MCF 10A (cell line): ENCODE measurements around the gene FOXG1. TPM values are rescaled to one million over a fixed set of nuclear protein-coding genes. Genes with fewer than 3 reads are reported as not detected.

ENCODE experiments used
- Bru-seq: library from RNA; stranded (reverse); fragments of 400-500 nt; gene quantifications from one replicate; lab custom pipeline; 2021; lab: Mats Ljungman, UMichigan
- BruChase-seq, 2 experiments: library from RNA; stranded (reverse); fragments of 400-500 nt; gene quantifications; one replicate each; lab custom pipeline; 2021; lab: Mats Ljungman, UMichigan
- BruUV-seq: library from RNA; stranded (reverse); fragments of 400-500 nt; replicated peaks from 2 replicates; lab custom pipeline; 2021; lab: Mats Ljungman, UMichigan
- CTCF ChIA-PET: fragments of 300-600 bp; sonication (Branson Sonifier 250); formaldehyde crosslinking; extraction: SDS; loops from one replicate; lab custom pipeline; 2021; ENCODE audit warnings: antibody characterized with exemption, inconsistent platforms; lab: Yijun Ruan, JAX
- POLR2A ChIA-PET: fragments of 300-600, 350-650 bp; sonication (Branson Sonifier 250); formaldehyde crosslinking; extraction: SDS; loops from one replicate; lab custom pipeline; 2020; ENCODE audit warnings: antibody characterized with exemption, inconsistent platforms; lab: Yijun Ruan, JAX
- DNase-seq: peaks from one replicate; pipeline ENCODE4 v3.0.0-alpha.2; 2018; ENCODE audit not compliant: unreplicated experiment
- H3K27ac Mint-ChIP-seq: one replicate; pipeline ENCODE4 v1.8.0; 2022; ENCODE audit warnings: mild to moderate bottlenecking, low read depth, mixed read lengths; ENCODE audit not compliant: unreplicated experiment
- H3K27me3 Mint-ChIP-seq: one replicate; pipeline ENCODE4 v1.8.0; 2022; ENCODE audit warnings: mixed read lengths; ENCODE audit not compliant: insufficient read depth, unreplicated experiment
- H3K36me3 Mint-ChIP-seq: one replicate; pipeline ENCODE4 v1.8.0; 2022; ENCODE audit warnings: mild to moderate bottlenecking, moderate library complexity, mixed read lengths; ENCODE audit not compliant: insufficient read depth, unreplicated experiment
- H3K4me1 Mint-ChIP-seq: one replicate; pipeline ENCODE4 v1.8.0; 2022; ENCODE audit warnings: mixed read lengths; ENCODE audit not compliant: insufficient read depth, unreplicated experiment
- H3K4me3 Mint-ChIP-seq: one replicate; pipeline ENCODE4 v1.8.0; 2022; ENCODE audit warnings: mild to moderate bottlenecking, moderate library complexity, mixed read lengths; ENCODE audit not compliant: unreplicated experiment
- H3K9me3 Mint-ChIP-seq: one replicate; pipeline ENCODE4 v1.8.0; 2022; ENCODE audit warnings: mixed read lengths; ENCODE audit not compliant: unreplicated experiment
- intact Hi-C: fragments of 100-400 bp; cut with micrococcal nuclease; formaldehyde crosslinking; loops from 2 replicates; pipeline ENCODE4 v1.14.1; 2022
- long read RNA-seq: library from polyadenylated mRNA; stranded (forward); transcript quantifications from one replicate; pipeline ENCODE4 v2.0.0, GENCODE V29; 2022
- total RNA-seq: library from RNA; stranded (reverse); gene quantifications from 2 replicates; pipeline ENCODE4 v1.2.3, GENCODE V29; 2022
- TF ChIP-seq, protein P1 (sequence below): fragments of 200-600 bp; IDR thresholded peaks from one replicate; pipeline ENCODE4 v1.8.0; 2022; ENCODE audit warnings: antibody characterized with exemption, mild to moderate bottlenecking; ENCODE audit not compliant: unreplicated experiment

FOXG1 gene
- total RNA-seq (not detected in 2 replicates), Bru-seq, nascent RNA (not detected), BruChase-seq, experiment 1, labeled RNA remaining after a 6-hour chase (not detected), BruChase-seq, experiment 2, labeled RNA remaining after a 2-hour chase (not detected)
- long read RNA-seq = 0 reads

DNA sequence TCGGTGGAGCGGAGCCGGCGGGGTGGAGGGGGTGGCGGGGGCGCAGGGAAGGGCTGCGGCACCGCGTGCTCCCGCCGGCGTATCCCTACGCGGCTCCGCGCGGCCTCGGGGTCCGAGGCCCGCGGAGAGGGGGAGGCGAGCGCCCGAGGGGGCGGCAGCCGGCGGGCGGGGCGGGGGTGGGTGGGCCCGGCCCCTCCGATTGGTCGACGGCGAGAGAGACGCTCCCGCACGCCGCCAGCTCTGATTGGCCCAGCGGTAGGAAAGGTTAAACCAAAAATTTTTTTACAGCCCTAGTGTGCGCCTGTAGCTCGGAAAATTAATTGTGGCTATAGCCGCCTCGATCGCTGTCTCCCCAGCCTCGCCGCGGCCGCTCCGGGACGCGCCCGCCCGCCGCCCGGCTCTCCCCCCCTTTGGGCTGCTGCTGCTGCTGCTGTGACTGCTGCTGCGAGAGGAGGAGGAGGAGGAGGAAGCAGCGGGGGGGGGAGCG is at the start of gene FOXG1:
TSS of gene FOXG1 (plus strand) at position 319 of the 487 bp plus-strand sequence. CDS start 493 bp downstream, outside the sequence.
- no peak for DNase-seq
- intact Hi-C loops = no loop called here
- no peaks in the 10 kb centered on the region for H3K4me1 Mint-ChIP-seq
- no TSS peak for BruUV-seq
- peaks cover 83% of the 10 kb centered on the region for H3K27me3 Mint-ChIP-seq
- peaks cover 13% of the 10 kb centered on the region for H3K36me3 Mint-ChIP-seq
- TF ChIP-seq, protein P1, sequence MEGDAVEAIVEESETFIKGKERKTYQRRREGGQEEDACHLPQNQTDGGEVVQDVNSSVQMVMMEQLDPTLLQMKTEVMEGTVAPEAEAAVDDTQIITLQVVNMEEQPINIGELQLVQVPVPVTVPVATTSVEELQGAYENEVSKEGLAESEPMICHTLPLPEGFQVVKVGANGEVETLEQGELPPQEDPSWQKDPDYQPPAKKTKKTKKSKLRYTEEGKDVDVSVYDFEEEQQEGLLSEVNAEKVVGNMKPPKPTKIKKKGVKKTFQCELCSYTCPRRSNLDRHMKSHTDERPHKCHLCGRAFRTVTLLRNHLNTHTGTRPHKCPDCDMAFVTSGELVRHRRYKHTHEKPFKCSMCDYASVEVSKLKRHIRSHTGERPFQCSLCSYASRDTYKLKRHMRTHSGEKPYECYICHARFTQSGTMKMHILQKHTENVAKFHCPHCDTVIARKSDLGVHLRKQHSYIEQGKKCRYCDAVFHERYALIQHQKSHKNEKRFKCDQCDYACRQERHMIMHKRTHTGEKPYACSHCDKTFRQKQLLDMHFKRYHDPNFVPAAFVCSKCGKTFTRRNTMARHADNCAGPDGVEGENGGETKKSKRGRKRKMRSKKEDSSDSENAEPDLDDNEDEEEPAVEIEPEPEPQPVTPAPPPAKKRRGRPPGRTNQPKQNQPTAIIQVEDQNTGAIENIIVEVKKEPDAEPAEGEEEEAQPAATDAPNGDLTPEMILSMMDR = no peak
- no peak within 1 kb of the TSS for H3K4me3 Mint-ChIP-seq
- H3K27ac Mint-ChIP-seq = no peak within 1 kb of the TSS
- POLR2A ChIA-PET = no interaction called here
- CTCF ChIA-PET = interaction anchor here (0.6 to 5.8 kb wide), 2 partner anchors 12 to 704 kb away, joined by 4 to 35 read pairs; no protein-coding TSS in a partner anchor
- peaks cover 5% of the 10 kb centered on the region for H3K9me3 Mint-ChIP-seq

DNA sequence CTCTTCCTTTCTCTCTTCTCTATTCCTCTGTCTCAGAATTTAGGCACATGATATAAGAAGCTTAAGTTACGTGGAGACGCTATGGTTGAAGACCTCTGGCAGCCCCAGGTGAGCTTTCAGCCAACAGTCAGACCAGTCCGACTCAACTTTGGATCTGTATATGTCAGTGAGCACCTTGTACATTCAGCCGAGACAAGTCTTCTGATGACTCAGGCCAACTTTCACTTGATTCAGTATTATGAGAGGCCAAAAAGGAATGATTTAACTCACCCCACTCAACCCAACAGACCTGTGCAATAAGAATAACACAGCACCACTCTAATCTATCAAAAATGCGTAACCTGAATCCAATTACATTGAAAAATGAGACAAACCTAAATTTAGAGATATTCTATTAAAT is 47.5 kb upstream of the FOXG1 start:
- H3K4me3 Mint-ChIP-seq = no peak overlapping the region
- H3K27me3 Mint-ChIP-seq = no peaks in the 10 kb centered on the region
- peaks cover 8% of the 10 kb centered on the region for H3K9me3 Mint-ChIP-seq
- ChIA-PET POLR2A (no interaction called here), CTCF (interaction anchor here (0.6 to 1.0 kb wide), 2 partner anchors 14 to 17 kb away, joined by 3 read pairs; no protein-coding TSS in a partner anchor)
- no peaks in the 10 kb centered on the region for H3K36me3 Mint-ChIP-seq
- DNase-seq = no peak
- H3K27ac Mint-ChIP-seq = no peak overlapping the region
- TF ChIP-seq, protein P1 = no peak
- no peaks in the 10 kb centered on the region for H3K4me1 Mint-ChIP-seq
- no TSS peak for BruUV-seq
- intact Hi-C loops = no loop called here

DNA sequence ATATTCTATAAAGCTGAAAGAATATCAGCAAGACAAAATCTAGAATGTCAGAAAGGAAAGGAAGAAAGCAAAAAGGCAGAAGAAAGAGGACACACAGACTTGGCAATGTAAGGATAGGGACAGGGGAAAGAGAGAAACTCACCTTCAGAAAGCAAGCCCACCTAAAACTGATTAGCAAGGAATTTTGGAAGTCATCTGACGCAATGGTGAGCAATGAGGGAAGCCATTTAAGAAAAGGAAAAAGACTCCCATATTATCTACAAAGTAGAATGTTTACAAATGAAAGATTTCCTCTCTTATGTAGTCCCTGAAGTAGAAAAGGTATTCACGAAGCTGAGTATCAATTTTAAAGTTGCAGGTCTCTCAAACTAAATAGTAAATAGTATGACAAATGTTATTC is 35.2 kb upstream of the FOXG1 start:
- H3K9me3 Mint-ChIP-seq = no peaks in the 10 kb centered on the region
- no peak overlapping the region for H3K4me3 Mint-ChIP-seq
- CTCF ChIA-PET = no interaction called here
- no peak for DNase-seq
- no peaks in the 10 kb centered on the region for H3K27me3 Mint-ChIP-seq
- no TSS peak for BruUV-seq
- no peak overlapping the region for H3K27ac Mint-ChIP-seq
- no peaks in the 10 kb centered on the region for H3K4me1 Mint-ChIP-seq
- POLR2A ChIA-PET = interaction anchor here (0.7 to 1.0 kb wide), 3 partner anchors 8 to 851 kb away, joined by 3 read pairs; no protein-coding TSS in a partner anchor
- intact Hi-C loops = no loop called here
- TF ChIP-seq, protein P1 = no peak
- H3K36me3 Mint-ChIP-seq = no peaks in the 10 kb centered on the region

DNA sequence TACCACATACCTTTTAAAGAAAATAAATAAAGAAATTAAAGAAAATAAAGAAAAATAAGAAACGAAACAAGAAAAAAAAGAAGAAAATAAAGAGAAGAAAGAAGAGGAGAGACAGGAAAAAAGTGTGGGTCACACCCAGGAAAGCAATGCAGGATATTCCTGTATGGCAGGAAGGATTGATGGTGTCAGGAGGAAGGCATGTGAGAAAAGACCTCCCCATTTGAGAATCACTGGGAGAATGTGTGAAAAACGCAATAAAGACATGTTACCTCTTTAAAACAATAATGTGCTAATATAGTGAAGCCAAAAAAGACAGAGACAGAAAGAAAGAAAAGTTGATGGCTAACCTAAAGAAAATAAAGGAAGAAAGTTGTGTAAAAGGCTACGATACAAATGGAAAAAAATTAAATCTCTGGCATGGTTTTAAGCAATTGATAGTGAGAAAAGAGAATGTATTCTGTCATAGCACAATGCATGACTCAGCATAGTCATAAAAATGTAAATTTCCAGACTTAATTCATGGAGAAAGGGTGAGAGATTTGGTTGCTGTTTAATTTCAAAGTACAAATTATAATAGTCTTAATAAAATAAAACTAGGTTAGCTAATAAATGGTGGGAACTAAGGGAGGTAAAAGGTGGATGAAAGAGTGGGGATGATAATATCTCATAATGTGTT is 24.3 kb upstream of the FOXG1 start:
- peaks cover 14% of the 10 kb centered on the region for H3K9me3 Mint-ChIP-seq
- H3K4me3 Mint-ChIP-seq = no peak overlapping the region
- peaks cover 20% of the 10 kb centered on the region for H3K4me1 Mint-ChIP-seq
- peaks cover 6% of the 10 kb centered on the region for H3K36me3 Mint-ChIP-seq
- CTCF ChIA-PET = interaction anchor here (0.6 to 2.8 kb wide), 2 partner anchors 9 to 744 kb away, joined by 3 to 11 read pairs; no protein-coding TSS in a partner anchor
- TF ChIP-seq, protein P1 = no peak
- BruUV-seq = no TSS peak
- POLR2A ChIA-PET = no interaction called here
- DNase-seq = no peak
- H3K27me3 Mint-ChIP-seq = no peaks in the 10 kb centered on the region
- peak overlapping the region; percentile 73 for H3K27ac Mint-ChIP-seq
- intact Hi-C loops = no loop called here
